ENCODE measurements around the gene BRI3. TPM values are rescaled to one million over a fixed set of nuclear protein-coding genes. Genes with fewer than 3 reads are reported as not detected.

The BRI3 gene
- total and polyA plus RNA-seq, 2 of the 8 experiments (the other 6 are each of a cell fraction or from before 2014, with no cell fraction given): 77.5 to 93.4 TPM

- H3K27ac ChIP-seq (ENCODE audit: low read depth, low read length): no peak within 1 kb of the TSS; the same call in 1 of the 2 replicates
- no peak for TF ChIP-seq ATF3 (IDR thresholded peaks at IDR 0.05; ENCODE audit: insufficient read depth, low read depth, low read length)
- peak in 1 of 2 experiments; percentile 48; a peak in 1 of 3 replicates for TF ChIP-seq POLR2A (IDR thresholded peaks at IDR 0.05; ENCODE audit: control extremely low read depth in 1 of 2, low read depth in 2 of 2, low read length in 2 of 2)
- no peak for TF ChIP-seq SIRT6 (IDR thresholded peaks at IDR 0.05; ENCODE audit: low read length)
- peak; percentile 37; the same call in 1 of the 2 replicates for TF ChIP-seq TEAD4 (IDR thresholded peaks at IDR 0.05; ENCODE audit: low read depth, low read length)
- TF ChIP-seq SUZ12 (IDR thresholded peaks at IDR 0.05; ENCODE audit: low read length): no peak
- peak; percentile 72 for TF ChIP-seq CHD2 (IDR thresholded peaks at IDR 0.05; ENCODE audit: low read length)
- no peak for TF ChIP-seq EZH2 (IDR thresholded peaks at IDR 0.05; ENCODE audit: low read depth, low read length, severe bottlenecking)
- TF ChIP-seq JUND (IDR thresholded peaks at IDR 0.05; ENCODE audit: low read length): no peak
Observed at GRCh38 chr7:98251601-98252424, 29.7 kb upstream of the BRI3 start, which contains the start of gene TECPR1. TSS of gene TECPR1 (minus strand) at chr7:98252232. CDS start at chr7:98246146, 6,086 bp downstream.

More at GRCh38 chr7:98251601-98252424, 29.7 kb upstream of the BRI3 start, which contains the start of gene TECPR1:
- Histone ChIP-seq H3K4me3 (ENCODE audit: extremely low read depth in 1 of 4, insufficient read depth in 2 of 4, low read depth in 3 of 4, low read length in 4 of 4) (peak within 1 kb of the TSS; percentile 77 to 91 (median 86)), H3K14ac (ENCODE audit: insufficient read length) (no peak within 1 kb of the TSS), H4K91ac (replicated peaks; ENCODE audit: insufficient read length, low read length) (no peak within 1 kb of the TSS), H3K18ac (ENCODE audit: extremely low read depth, low read length) (no peak within 1 kb of the TSS; the same call in none of the 2 replicates), H3K23ac (ENCODE audit: insufficient read length) (no peak within 1 kb of the TSS), H2BK5ac (ENCODE audit: low read depth, low read length) (no peak within 1 kb of the TSS), H2BK12ac (ENCODE audit: low read depth, low read length) (no peak within 1 kb of the TSS), H4K20me1 (replicated peaks in 1 of 2; ENCODE audit: control insufficient read depth in 1 of 2, insufficient read depth in 2 of 2, low read length in 2 of 2) (peaks cover 0 to 2% of the 10 kb centered on the region in 2 experiments), H3K9ac (replicated peaks in 1 of 4; ENCODE audit: extremely low read depth in 1 of 4, low read depth in 3 of 4, low read length in 3 of 4) (peak within 1 kb of the TSS; percentile 42 to 57 (median 52); a peak in 6 of 7 replicates), H4K5ac (ENCODE audit: insufficient read length, low read depth, low read length) (peak within 1 kb of the TSS; percentile 77), H3K4me2 (ENCODE audit: insufficient read depth in 1 of 2, low read depth in 2 of 2, low read length in 2 of 2) (peak within 1 kb of the TSS; percentile 91 to 94), H3K23me2 (ENCODE audit: low read depth, low read length) (peaks cover 6% of the 10 kb centered on the region), H2BK20ac (ENCODE audit: low read length) (no peak within 1 kb of the TSS), H4K8ac (ENCODE audit: extremely low read depth, insufficient read depth, low read length) (peak within 1 kb of the TSS; percentile 26; the same call in 1 of the 2 replicates), H3K27me3 (replicated peaks in 1 of 4; ENCODE audit: control insufficient read depth in 3 of 4, extremely low read depth in 1 of 4, insufficient read depth in 3 of 4, low read length in 3 of 4) (no peaks in the 10 kb centered on the region; a peak in 1 of 7 replicates), H2AK5ac (ENCODE audit: low read depth, low read length) (no peak within 1 kb of the TSS), H3K36me3 (ENCODE audit: control insufficient read depth in 2 of 4, insufficient read depth in 4 of 4, low read length in 3 of 4) (no peaks in the 10 kb centered on the region; a peak in 3 of 8 replicates), H3K56ac (replicated peaks; ENCODE audit: insufficient read length, low read depth, low read length) (peak within 1 kb of the TSS; percentile 78), H2AFZ (ENCODE audit: low read length) (peak within 1 kb of the TSS; percentile 91), H3K79me2 (ENCODE audit: control insufficient read depth in 1 of 2, insufficient read depth in 2 of 2, low read length in 2 of 2) (peaks cover 0 to 7% of the 10 kb centered on the region in 2 experiments; a peak in 1 of 4 replicates), H3K79me1 (ENCODE audit: low read depth, low read length) (no peaks in the 10 kb centered on the region; the same call in 1 of the 2 replicates), H3K4me1 (replicated peaks in 1 of 4; ENCODE audit: control insufficient read depth in 3 of 4, insufficient read depth in 4 of 4, low read length in 3 of 4) (peaks cover 0 to 14% (median 3%) of the 10 kb centered on the region in 4 experiments; a peak in 4 of 7 replicates), H2BK120ac (replicated peaks; ENCODE audit: low read depth, low read length) (no peak within 1 kb of the TSS), H2BK15ac (ENCODE audit: low read length) (no peak within 1 kb of the TSS; the same call in 1 of the 2 replicates), H3K9me3 (ENCODE audit: insufficient read depth in 2 of 2, low read depth in 1 of 2, low read length in 1 of 2) (no peaks in the 10 kb centered on the region), H3K4ac (replicated peaks; ENCODE audit: insufficient read length, low read depth, low read length) (no peak within 1 kb of the TSS)
- 2% methylated on average over 47 of the region's 69 CpGs; no CpG with 5 or more reads in 1 of the 2 experiments for WGBS, 2 experiments (ENCODE audit: extremely low coverage in 1 of 2, insufficient coverage in 1 of 2, insufficient read length in 1 of 2, insufficient replicate concordance in 2 of 2, low coverage in 1 of 2, low lambda C conversion rate in 2 of 2, missing lambda C conversion rate in 1 of 2)
- FAIRE-seq (no peak), DNase-seq (ENCODE audit: low read depth in 1 of 2, low spot score in 2 of 2) (peak; percentile 66 to 94)
- POLR2A ChIA-PET (ENCODE audit: partially characterized antibody): interaction anchor here (0.7 kb wide), 1 partner anchor 29 kb away, joined by 3 read pairs; no protein-coding TSS in a partner anchor
- CTCF ChIA-PET (ENCODE audit: partially characterized antibody): interaction anchor here (0.5 to 1.5 kb wide), 2 partner anchors 38 to 179 kb away, joined by 3 to 4 read pairs; no protein-coding TSS in a partner anchor
